GM21528 (cell line): ENCODE results near the gene SLC9A4.

Source experiments
- ATAC-seq: cut with Tn5 transposase; IDR thresholded peaks from one replicate; pipeline ENCODE4 v1.9.1; 2021; ENCODE audit warnings: mild to moderate bottlenecking, moderate library complexity; ENCODE audit not compliant: unreplicated experiment, low FRiP score

SLC9A4 gene, protein sequence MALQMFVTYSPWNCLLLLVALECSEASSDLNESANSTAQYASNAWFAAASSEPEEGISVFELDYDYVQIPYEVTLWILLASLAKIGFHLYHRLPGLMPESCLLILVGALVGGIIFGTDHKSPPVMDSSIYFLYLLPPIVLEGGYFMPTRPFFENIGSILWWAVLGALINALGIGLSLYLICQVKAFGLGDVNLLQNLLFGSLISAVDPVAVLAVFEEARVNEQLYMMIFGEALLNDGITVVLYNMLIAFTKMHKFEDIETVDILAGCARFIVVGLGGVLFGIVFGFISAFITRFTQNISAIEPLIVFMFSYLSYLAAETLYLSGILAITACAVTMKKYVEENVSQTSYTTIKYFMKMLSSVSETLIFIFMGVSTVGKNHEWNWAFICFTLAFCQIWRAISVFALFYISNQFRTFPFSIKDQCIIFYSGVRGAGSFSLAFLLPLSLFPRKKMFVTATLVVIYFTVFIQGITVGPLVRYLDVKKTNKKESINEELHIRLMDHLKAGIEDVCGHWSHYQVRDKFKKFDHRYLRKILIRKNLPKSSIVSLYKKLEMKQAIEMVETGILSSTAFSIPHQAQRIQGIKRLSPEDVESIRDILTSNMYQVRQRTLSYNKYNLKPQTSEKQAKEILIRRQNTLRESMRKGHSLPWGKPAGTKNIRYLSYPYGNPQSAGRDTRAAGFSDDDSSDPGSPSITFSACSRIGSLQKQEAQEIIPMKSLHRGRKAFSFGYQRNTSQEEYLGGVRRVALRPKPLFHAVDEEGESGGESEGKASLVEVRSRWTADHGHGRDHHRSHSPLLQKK

DNA sequence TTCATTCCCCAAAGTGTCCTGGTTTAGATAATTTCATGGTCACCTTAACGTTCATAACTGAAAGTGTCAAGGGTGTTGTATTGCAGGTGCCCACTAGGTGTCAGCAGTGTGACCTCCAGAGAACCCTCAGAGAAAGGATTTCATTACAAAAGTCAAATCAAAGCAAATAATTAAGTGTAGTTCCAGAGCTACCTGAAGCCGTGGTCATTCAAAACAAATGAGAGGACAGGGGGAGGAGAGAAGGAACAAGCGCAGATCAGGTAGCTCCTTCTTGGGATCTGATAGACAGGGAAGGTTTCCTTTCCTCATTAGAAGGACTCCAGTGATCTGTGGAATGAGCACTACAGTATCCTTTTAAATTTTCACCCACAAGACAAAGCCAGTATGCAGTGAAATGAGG lies at the start of gene SLC9A4:
SLC9A4 (plus strand) TSS at position 207 of the 400 bp plus-strand sequence. CDS start 534 bp downstream, outside the sequence.
- ATAC-seq, result no peak

DNA sequence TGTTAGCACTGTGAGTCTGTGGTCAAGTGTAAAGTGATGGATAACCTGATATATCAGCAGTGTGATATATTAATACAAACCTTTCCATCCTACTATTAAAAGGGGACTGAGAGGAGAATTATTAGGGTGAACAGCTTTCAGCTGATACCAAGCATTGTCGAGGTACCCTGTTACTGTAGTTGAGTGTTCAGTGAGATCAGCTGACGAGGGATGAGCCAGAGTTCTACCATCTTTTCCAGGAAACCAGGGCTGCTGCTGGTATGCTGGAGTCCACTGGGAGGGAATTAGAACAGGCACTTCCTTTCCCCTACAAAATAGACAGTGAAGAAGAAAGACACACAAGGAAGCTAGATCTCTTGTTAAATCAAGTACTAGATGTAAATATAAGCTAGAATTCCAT lies 49.7 kb upstream of the SLC9A4 start:
- no peak for ATAC-seq

DNA sequence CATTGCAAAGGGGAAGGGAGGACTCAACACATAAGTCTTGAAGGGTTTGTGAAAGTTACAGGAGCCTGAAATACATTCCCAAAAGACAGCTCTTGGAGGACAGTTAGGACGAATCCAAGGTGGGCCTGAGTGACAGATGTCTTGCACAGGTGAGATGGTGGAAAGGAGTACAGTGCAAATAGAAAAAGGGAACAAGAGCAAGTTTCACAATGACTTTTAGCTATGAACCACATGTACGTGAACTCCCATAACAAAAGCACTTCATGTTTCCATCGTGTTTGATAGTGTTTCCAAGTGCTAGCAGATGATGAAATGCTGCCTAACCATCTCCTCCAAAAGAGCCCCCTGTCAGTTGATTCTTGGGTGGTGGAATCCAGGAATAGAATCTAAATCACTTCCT lies 48.3 kb upstream of the SLC9A4 start:
- ATAC-seq, result peak; percentile 93

DNA sequence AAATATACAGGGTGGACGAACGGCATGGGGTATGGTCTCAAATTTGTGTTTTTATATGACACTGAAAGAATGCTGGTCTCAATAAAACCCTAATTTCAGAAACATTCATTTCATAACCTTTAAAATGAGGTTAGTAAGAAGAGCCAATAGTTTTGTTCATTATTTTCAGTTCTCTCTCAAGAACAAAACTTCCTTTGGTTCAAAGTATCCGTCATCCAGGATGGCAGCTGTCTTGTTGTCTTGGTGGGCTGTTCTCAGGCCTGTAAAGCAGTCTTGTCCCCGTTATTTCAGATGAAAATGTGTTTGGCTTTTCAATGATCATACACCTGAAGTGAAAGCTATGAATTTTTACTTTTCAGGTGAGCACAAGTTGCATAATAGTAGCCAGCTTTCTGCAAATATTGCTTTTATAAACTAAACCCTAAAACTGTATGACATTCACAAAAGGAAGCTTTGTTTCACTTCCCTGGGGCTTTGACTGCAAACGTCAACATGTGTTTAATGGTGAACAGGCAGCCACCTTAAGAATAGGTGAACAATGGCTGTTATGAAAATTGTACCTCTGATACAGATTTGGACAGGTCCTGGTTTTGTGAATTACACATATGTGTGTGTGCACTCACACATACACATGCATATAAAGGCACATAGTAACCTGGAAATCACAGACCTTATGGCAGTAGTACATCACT lies 47.4 kb upstream of the SLC9A4 start:
- ATAC-seq, result no peak

DNA sequence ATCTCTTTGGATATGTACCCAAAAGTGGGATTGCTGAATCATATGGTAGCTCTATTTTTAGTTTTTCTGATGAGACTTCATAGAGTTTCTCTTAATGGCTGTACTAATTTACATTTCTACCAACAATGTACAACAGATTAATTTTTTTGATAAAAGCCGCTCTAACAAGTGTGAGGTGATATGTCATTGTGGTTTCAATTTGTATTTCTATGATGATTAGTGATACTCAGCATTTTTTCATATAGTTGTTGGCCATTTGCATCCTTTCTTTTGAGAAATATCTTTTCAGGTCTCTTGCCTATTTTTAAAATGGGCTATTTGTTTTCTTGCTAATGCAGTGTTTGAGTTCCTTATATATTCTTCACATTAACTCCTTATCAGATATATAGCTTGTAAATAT lies 45.8 kb upstream of the SLC9A4 start:
- no peak for ATAC-seq

DNA sequence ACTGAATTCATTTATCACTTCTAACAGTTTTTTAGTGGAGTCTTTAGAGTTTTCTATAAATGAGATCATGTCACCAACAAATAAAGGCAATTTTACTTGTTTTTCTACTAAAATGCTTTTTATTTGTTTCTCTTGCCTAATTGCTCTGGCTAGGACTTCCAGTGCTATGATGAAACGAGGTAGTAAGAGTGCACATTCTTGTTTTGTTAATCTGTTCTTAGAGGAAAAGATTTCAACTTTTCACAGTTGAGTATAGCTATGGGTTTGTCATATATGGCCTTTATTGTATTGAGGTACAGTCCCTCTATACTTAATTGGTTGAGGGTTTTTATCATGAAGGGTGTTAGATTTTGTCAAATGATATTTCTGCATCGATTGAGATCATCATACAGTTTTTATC lies 44.5 kb upstream of the SLC9A4 start:
- no peak for ATAC-seq

DNA sequence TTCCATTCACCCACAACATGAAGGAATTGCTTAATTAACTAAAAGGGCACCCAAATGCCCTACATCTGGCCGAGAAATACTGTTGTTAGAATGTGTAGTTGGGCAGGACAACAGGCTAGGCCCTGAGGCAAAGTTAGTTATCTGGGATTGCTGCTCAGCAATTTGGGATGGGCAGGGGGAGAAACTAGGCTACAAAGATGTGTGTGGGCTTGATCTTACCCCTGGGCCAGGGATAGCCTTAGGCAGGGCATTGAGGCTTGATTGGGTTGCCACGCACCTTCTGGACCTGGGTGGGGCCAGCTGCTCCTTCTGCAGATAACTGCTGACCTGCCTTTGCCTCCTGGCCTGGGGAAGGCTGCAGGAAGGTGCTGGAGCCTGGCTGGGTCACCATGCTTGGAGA lies 40.6 kb upstream of the SLC9A4 start:
- ATAC-seq, result no peak

DNA sequence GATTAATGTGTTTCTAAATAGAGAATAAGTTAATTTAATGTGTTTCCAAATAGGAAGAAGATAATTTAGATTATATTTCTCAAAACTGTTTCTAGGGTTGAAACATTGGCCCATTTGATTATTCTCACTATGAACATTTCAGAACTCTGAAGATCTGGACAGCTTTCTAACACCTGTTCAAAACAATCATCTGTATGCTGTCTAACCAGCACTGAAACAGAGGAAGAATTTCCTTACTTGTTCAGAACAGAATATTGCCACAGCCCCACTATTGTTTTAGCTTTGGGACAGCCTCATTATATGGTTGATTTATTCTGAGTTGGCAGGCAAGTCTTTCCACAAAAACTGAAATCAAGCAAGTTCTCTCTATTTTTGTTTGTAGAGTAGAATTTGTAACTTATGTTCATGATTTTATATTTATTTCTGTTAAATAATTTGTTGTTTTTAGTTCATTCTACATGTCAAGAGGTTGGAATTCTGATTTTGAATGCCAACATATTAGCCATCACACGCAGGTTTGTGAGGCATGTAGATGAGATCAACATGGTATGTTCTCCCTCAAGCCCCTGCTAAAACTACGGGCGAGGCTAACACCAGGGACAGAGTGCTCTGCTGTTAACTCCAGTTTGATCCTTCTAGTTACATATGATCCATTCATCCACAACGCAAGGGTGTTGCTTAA lies 38.9 kb upstream of the SLC9A4 start:
- ATAC-seq, result no peak

DNA sequence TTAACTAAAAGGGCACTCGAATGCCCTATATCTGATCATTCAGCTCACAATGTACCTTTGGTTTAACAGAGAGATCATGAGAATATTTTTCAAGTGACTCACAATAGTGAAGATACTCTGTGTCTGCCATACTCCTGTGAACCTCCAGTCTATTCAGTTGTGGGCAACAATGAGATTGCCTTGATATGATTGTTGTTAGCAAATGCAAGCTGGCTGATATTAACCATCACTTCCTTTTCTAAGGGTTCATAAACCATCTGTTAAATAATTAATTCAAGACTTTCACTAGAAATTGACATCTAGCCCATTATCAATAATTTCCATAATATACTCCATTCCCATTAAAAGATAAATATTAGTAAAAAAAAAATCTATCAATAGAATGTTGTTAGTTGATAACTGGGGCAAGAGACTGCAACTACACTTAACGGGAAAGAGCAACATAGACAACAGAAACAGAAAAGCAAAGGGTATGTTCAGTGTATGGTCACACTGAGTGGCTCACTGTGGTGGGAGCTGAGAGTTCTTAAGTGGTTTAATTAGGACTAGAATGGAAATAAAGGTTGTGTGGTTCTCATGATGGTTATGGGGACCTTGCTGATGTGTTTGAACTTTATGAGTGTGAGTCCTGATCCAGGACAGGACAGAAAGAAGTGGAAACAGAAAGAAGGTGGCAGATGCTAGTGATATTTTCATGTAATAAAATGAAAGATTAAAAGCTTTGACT lies 38.2 kb upstream of the SLC9A4 start:
- ATAC-seq, result peak; percentile 55

DNA sequence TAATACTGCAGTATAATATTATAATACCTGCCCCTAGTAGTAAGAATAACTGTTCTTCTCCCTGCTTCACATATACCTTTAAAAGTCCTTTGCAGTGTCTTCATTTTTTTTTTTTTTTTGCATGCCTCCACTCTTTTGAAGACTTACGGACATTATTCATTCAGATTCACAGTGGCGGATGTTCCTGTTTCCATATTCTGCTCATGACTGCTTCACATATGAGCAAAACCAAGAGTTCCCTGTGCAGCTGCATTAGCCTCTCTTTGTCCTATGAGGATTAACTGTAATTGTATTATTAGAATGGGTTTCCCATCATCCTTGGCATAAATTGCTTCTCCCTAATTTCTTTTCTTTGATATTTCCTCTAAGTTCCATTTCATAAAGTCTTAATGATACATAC lies 37.3 kb upstream of the SLC9A4 start:
- ATAC-seq, result no peak

DNA sequence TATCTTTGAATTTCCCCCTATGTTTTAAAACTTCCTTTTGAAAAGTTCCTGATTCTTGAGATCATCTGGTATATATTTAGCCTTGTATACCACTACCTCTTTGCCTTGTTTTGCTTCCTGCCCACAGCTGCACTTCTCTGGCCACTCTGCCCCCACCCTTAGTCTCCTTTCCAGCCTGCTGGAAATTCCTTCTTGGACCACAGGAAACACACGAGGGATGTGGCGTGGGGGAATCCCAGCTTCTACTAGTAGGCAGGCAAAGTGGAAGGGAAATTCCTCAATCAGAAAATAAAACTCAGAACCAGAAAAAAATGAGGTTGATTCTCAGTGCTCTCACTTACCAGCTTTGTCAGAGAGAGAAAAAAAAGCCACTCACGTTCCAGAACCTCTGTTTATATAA lies 36.7 kb upstream of the SLC9A4 start:
- ATAC-seq, result no peak

DNA sequence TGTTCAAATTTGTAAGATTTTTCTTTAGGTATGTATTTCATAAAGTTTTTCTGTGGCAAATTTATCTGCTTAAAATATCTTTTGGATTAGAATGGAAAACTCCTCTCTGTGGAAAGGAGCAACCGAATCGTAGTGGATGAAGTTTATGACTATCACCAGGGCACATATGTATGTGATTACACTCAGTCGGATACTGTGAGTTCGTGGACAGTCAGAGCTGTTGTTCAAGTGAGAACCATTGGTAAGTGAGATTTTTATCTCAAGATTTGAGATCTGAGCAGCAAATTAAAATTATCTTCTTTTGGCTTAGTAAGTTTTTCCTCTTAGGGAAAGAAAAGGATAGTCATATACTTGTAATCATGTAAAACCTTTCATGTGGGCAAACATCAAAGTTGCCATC lies 35.9 kb upstream of the SLC9A4 start:
- ATAC-seq, result no peak

DNA sequence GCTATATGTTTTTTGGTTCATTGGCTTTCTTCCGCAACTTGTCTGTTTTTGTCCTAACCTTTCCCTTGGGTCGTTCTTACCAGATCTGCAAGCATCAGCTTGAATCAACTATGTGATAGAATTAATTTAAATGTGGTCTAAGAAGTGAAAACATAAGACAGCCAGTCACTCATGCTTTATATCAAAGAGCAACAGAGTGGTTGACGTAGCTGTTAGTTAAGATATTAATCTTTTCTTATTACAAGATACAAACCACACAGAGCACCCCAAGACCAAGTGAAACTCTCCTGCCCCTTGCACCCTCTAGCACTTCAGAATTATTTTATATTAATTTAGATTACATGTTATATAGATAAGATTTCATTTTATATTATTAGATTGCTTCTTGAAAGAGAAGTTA lies 34.9 kb upstream of the SLC9A4 start:
- ATAC-seq, result no peak

DNA sequence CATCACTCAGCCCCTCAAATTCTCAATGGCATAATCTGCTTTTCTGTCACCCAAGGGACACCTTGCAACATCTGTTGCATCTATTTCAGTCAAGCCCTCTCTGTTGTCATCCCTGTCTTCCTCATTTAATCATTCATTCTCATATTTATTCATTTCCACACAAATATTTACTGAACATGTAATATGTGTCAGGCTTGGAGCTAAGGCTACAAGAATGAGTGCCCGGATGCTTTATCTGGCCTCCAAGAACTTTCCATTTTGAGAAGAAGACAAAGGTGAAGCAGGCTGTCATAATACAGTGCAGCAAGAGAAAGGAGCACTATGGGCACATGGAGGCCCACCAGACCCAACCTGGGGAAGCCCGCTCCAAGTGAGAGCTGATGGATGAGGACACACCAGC lies 34.4 kb upstream of the SLC9A4 start:
- no peak for ATAC-seq

DNA sequence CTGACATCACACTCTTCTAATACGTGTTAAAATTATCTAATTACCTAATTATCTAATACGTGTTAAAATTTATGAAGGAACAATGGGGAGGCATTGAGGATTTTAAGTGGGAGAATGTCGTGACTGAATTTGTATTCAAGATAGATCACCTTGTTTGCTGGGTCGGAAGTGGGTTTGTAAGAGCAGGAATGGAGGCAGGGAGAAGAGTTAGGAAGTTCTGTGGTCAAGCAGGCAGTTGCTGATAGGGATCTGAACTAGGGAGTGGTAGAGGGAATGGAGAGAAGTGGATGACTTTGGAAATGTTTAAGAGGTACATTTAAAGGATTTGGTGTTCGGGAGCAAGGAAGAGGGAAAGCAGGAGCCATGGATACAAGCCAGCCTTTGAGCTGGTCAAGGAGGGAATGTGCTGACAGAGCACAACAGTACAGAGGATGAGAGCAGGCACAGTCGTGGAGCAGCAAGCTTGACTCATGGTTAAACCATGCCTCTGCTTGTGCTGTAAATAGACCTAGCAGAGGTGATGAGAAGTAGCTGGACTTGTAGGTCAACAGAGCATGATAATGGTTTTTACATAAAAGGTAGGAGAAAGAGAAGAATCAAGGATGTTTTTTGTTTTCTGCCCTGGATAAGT lies 33.8 kb upstream of the SLC9A4 start:
- ATAC-seq, result no peak

DNA sequence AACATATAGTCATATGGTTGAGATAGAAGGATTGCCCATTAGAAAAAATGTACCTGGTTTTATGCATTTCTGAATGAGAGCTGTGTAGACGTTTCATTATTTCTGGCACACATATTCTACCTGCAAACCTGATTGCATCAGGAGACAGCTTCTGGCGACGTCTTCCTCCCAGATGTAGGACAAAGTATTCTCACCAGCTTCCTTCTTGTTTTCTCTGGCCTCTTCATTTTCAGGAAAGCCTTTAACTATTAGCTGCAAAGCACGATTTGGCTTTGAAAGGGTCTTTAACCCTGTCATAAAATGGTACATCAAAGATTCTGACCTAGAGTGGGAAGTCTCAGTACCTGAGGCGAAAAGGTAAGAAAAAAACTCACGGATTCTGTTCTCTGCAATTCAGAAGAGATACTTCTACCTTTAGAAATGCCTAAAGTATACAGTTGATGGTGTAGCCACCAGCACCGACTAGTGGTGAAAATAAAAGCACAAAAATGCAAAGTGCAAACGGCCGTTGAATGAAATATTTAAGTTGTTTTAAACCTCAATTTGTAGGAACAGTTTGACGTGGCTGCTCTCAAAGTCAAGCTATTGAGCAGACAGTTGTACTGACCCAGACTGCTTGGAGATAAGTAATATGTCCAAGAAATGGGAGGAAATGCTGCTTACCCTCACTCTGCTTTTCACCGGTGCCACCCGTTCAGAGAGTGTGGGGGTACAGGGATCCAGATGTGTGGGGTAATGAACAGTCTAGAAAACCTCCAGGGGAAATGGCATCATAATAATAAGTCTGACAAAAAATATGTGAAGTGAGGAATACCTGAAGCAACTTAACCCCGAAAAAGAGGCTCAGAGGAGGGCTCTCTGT lies 29.8 kb upstream of the SLC9A4 start:
- peak; percentile 69 for ATAC-seq

DNA sequence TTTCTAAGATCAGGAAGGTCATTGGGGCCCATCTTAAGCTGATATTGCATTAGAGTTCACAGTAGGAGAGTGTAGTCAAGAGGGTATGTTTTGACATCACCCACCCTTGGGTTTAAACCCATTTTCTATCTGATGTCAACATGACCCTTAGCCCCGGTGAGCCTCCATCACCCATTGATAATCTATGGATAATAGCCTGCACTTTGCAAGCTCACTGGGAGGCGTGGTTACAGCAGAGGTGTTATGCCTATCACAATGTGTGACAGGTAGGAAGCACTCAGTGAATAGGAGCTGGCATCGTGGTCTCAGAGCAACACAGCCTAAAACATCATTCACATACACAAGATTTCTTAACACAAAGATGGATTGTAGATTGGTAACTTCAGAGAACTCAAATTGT lies 28.8 kb upstream of the SLC9A4 start:
- ATAC-seq, result no peak

DNA sequence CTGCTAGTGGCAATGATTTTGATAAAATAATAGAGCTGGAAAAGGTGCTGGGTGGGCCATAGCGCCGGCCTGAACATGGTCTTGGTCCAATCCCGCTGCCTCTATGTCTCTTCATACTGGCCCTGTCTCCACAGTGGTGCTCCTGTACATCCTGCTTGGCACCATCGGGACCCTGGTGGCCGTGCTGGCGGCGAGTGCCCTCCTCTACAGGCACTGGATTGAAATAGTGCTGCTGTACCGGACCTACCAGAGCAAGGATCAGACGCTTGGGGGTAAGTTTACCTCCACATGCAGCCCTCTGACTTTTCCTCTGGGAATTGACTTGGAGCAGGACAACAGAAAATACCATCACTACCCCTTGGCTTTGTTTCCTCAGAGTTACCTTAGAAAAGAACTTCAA lies 26.1 kb upstream of the SLC9A4 start:
- ATAC-seq, result no peak
